Islet of Langerhans (tissue), 1 donor: ENCODE results near the gene VEGFD.

ENCODE experiments used
- FAIRE-seq: peaks from one replicate; lab custom pipeline; 2011; peaks lifted over from hg19 to GRCh38; lab: Jason Lieb, UNC

The VEGFD gene

DNA sequence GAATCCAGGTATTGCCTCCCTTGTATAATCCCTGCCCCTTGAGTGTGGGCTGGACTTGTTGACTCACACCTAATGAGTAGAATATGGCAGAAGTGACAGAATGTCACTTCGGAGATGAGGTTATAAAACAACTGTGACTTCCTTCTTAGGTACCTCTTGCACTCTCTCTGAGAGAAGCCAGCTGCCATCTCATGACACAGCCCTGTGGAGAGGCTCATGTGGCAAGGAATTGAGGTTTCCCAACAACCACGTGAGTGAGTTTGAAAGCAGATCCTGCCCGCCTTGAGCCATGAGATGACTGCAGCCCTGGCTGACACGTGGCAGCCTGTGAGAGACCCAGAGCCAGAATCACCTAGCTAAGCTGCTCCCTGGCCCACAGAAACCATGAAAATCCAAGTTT is 82.3 kb downstream of the VEGFD start:
- peak; percentile 90 for FAIRE-seq

DNA sequence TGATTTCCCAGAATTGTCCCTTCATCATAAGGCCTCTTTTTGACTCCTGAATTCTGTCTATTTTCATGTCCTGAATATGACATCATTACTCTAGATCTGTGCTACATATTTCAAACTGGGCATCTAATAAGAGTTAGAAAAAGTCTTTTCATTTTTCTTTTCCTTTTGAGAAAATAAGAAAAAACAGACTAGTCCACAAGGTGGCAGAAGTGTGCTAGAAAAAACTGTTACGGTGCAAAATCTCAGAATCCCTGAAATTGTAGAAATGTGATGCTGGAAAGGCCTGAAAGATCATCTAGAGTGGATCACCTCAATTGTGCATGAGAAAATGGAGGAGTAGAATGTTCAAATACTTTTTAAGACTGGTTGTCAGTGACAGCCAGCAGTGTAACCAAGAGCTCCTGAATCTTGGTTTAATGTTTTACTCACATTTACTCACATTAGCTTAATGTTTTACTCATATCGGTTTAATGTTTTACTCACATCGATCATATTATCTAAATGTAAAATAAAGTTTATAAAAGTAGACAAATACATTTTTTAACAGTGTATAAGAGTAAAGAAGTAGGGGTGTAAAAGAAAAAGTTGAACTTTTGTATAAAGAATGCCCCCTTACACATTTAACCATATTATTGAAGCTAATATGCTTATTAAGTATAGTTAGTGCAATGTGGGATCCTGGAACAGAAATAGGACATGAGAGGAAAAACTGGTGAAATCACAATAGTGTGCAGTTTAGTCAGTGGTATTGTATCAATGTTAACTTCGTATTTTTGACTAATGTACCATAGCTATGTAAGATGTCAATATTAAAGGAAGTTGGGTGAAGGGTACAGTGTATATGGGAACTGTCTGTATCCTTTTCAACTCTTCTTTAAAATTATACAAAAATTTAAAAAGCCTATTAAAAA is 84.0 kb downstream of the VEGFD start:
- peak; percentile 100 for FAIRE-seq

- FAIRE-seq = no peak
These were observed 85.4 kb downstream of the VEGFD start for GRCh38 chrX:15298780-15299179.

DNA sequence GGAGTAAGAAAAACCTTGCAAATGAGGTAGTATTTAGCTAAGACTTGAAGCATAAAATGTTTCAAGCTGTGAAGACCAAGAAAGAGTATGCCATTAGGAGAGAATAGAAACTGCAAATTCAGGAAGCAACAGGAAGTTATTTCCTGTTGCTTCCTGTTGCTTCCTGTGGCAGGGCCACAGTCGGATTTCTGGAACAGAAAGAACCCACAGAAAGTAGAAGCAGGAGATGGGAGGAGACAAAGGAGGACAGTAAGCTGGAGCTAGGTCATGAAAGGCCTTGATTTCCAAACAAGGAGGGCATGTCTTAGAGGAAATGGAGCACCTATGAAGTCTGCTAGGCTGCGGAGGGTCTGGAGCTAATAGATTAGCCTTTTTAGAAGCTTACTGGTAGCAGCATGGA is 86.0 kb downstream of the VEGFD start:
- FAIRE-seq = no peak
